ENCODE data around the gene PCBD1. TPM values are rescaled to one million over a fixed set of nuclear protein-coding genes. Genes with fewer than 3 reads are reported as not detected.

The PCBD1 gene
- total RNA-seq: 100 to 1,000 TPM; 102 to 141 (median 134) TPM
- polyA plus RNA-seq: 216 TPM
- long read RNA-seq, donor 1, transcript PCBD1-201 (4 exons, 1,006 nt): major isoform, 61 of 72 reads
- long read RNA-seq, donor 1, partial matches to known transcripts: 5 of 72 reads
- long read RNA-seq, donor 1, other reads (novel, unspliced or antisense): 5 of 72 reads
- long read RNA-seq, donor 2, transcript PCBD1-201 (4 exons, 1,006 nt): major isoform, 97 of 113 reads
- long read RNA-seq, donor 2, partial matches to known transcripts: 6 of 113 reads
- long read RNA-seq, donor 2, other reads (novel, unspliced or antisense): 8 of 113 reads
- long read RNA-seq, donor 3, transcript PCBD1-201 (4 exons, 1,006 nt): major isoform, 46 of 56 reads
- long read RNA-seq, donor 3, partial matches to known transcripts: 3 of 56 reads
- long read RNA-seq, donor 3, other reads (novel, unspliced or antisense): 7 of 56 reads
- long read RNA-seq, donor 4, transcript PCBD1-201 (4 exons, 1,006 nt): major isoform, 68 of 81 reads
- long read RNA-seq, donor 4, partial matches to known transcripts: 2 of 81 reads
- long read RNA-seq, donor 4, other reads (novel, unspliced or antisense): 9 of 81 reads

DNA sequence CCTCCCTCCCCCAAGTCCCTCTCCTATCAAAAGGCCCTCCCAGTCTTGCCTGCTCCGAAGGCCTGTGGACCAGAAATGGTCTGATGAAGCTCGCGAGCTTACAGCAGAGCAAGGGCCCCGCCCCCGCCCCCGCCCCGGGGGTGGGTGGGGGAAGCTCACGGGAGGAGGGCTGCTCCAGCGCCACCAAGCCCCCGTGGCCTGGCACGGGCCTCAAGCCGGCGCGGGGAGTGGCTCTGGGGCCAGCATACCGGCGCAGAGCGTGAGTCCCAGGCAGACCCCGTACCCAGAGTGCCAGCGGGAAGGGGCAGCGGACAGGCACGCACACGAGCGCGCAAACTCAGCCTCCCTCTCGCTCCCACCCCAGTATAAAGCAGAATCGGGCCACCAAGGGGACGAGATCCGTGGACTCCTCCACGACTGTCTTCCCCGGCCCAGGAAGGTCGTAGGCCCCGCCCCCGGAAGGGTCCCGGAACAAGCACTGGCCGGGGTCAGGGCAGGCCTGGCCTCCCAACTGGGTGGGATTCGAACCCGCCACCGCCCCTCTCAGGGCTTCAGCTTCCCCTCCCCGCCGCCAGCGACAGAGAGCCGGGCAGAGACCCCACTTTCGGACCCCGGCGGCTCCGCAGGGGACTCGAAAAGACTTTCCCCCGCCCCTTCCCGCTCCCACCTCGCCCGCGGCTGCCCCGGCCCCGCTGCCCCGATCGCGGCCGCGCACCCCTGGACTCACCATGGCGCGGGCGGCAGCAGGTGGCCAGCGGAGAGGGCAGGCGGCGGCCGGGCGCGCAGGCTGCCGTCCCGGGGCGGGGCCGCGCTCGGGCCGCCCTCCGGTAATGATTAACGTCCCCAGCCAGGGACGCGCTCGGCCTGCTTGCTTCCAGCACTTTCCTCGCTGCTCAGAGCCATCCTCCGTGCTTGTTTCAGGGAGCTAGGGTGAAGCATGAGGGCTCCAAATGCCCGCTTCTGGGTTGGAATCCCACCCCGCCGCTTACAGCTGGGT, at the start of gene PCBD1:
Gene PCBD1, minus strand, starts transcription at position 762 of the 997 bp plus-strand sequence. Its CDS starts 32 bp downstream, at position 730.
- ATAC-seq (peak; percentile 90), DNase-seq (peak; percentile 84 to 94 (median 91))
- Histone ChIP-seq H3K9me3 (ENCODE audit: control insufficient read depth, low read length) (no peaks in the 10 kb centered on the region), H3K27me3 (ENCODE audit: control insufficient read depth, insufficient read depth) (no peaks in the 10 kb centered on the region), H3K27ac (ENCODE audit: low read length) (peak within 1 kb of the TSS; percentile 65), H3K4me1 (ENCODE audit: control insufficient read depth, insufficient read depth, low read length) (no peaks in the 10 kb centered on the region), H3K4me3 (ENCODE audit: low read length) (peak within 1 kb of the TSS; percentile 83)
- WGBS: under 1% methylated on average over 85 of the region's 85 CpGs
- intact Hi-C loops (cut with DNase I): no loop called here

DNA sequence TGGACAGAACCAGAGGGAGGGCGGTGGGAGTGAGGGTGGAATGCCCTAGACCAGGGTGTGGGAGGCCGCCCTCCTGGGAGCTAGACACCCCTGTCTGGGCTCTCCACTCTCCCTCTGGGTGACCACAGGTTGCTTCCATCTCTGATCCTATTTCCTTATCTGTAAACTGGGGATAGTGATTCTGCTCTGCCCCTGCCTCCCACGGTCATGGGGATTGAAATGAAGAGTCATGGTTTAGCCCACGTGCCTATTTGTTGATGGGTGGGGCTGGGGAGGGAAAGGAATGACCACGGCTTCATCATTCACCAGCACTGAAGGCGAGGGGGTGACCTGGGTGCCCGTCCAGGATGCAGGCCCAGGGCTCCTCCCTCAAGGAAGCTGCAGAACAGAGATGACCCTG, 49.3 kb upstream of the PCBD1 start:
- Histone ChIP-seq H3K4me1 (ENCODE audit: control insufficient read depth, insufficient read depth, low read length) (no peaks in the 10 kb centered on the region), H3K27me3 (ENCODE audit: control insufficient read depth, insufficient read depth) (no peaks in the 10 kb centered on the region), H3K27ac (ENCODE audit: low read length) (no peak overlapping the region), H3K9me3 (ENCODE audit: control insufficient read depth, low read length) (no peaks in the 10 kb centered on the region), H3K4me3 (ENCODE audit: low read length) (no peak overlapping the region)
- ATAC-seq (no peak), DNase-seq (no peak)
- intact Hi-C loops (cut with DNase I): loop anchor here in 2 of 4 donors (5.0 to 10.0 kb wide), 2 partner anchors 135 to 267 kb away; no protein-coding TSS in a partner anchor
- WGBS: 82% methylated on average over 7 of the region's 7 CpGs

- Histone ChIP-seq H3K4me1 (ENCODE audit: control insufficient read depth, insufficient read depth, low read length) (no peaks in the 10 kb centered on the region), H3K4me3 (ENCODE audit: low read length) (no peak overlapping the region), H3K27me3 (ENCODE audit: control insufficient read depth, insufficient read depth) (no peaks in the 10 kb centered on the region), H3K27ac (ENCODE audit: low read length) (no peak overlapping the region), H3K9me3 (ENCODE audit: control insufficient read depth, low read length) (no peaks in the 10 kb centered on the region)
- ATAC-seq: peak in 1 of 2 donors; percentile 14
- 50% methylated on average over 6 of the region's 6 CpGs for WGBS
- peak in 1 of 3 donors; percentile 60 for DNase-seq
- intact Hi-C loops (cut with DNase I): loop anchor here in 2 of 4 donors (5.0 to 10.0 kb wide), 2 partner anchors 136 to 269 kb away; no protein-coding TSS in a partner anchor
Observed at GRCh38 chr10:70936111-70936510, 47.7 kb upstream of the PCBD1 start.

DNA sequence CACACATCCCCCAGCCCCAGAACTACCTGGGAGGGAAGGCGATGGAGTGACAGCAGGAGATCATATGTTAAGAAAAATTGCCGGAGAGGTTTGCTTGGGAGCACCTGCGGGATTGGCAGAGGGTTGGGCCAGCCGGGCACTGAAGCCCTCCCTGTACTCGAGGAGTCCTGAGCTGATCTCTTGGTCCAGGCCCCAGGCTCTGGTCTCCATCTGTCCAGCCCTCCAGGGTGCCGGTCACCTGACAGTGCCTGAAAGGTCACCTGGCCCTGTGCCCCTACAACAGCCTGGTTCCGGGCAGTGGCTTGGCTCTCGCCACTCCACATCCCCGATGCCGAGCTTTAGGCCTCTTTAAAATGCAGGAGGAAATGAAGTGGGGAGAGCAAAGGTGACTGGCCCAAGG, 47.3 kb upstream of the PCBD1 start:
- 76% methylated on average over 10 of the region's 10 CpGs for WGBS
- DNase-seq: peak in 1 of 3 donors; percentile 25
- Histone ChIP-seq H3K4me3 (ENCODE audit: low read length) (no peak overlapping the region), H3K9me3 (ENCODE audit: control insufficient read depth, low read length) (no peaks in the 10 kb centered on the region), H3K27ac (ENCODE audit: low read length) (no peak overlapping the region), H3K4me1 (ENCODE audit: control insufficient read depth, insufficient read depth, low read length) (no peaks in the 10 kb centered on the region), H3K27me3 (ENCODE audit: control insufficient read depth, insufficient read depth) (no peaks in the 10 kb centered on the region)
- intact Hi-C loops (cut with DNase I): loop anchor here in 2 of 4 donors (5.0 to 10.0 kb wide), 2 partner anchors 137 to 269 kb away; no protein-coding TSS in a partner anchor
- no peak for ATAC-seq

GRCh38 chr10:70935125-70935625, 46.8 kb upstream of the PCBD1 start:
- H3K4me3 ChIP-seq (ENCODE audit: low read length): no peak overlapping the region
- DNase-seq (peak in 1 of 3 donors; percentile 27), ATAC-seq (no peak)
- H3K27me3 ChIP-seq (ENCODE audit: control insufficient read depth, insufficient read depth): no peaks in the 10 kb centered on the region
- no peaks in the 10 kb centered on the region for H3K4me1 ChIP-seq (ENCODE audit: control insufficient read depth, insufficient read depth, low read length)
- no peaks in the 10 kb centered on the region for H3K9me3 ChIP-seq (ENCODE audit: control insufficient read depth, low read length)
- intact Hi-C loops (cut with DNase I): loop anchor here in 2 of 4 donors (5.0 to 10.0 kb wide), 2 partner anchors 137 to 270 kb away; no protein-coding TSS in a partner anchor
- no peak overlapping the region for H3K27ac ChIP-seq (ENCODE audit: low read length)
- WGBS: 92% methylated on average over 11 of the region's 11 CpGs

GRCh38 chr10:70934701-70935100, 46.3 kb upstream of the PCBD1 start:
- Histone ChIP-seq H3K4me3 (ENCODE audit: low read length) (no peak overlapping the region), H3K4me1 (ENCODE audit: control insufficient read depth, insufficient read depth, low read length) (no peaks in the 10 kb centered on the region), H3K27ac (ENCODE audit: low read length) (no peak overlapping the region), H3K9me3 (ENCODE audit: control insufficient read depth, low read length) (no peaks in the 10 kb centered on the region), H3K27me3 (ENCODE audit: control insufficient read depth, insufficient read depth) (no peaks in the 10 kb centered on the region)
- DNase-seq (peak in 1 of 3 donors; percentile 25), ATAC-seq (no peak)
- intact Hi-C loops (cut with DNase I): loop anchor here in 2 of 4 donors (5.0 to 10.0 kb wide), 2 partner anchors 138 to 270 kb away; no protein-coding TSS in a partner anchor
- WGBS: 96% methylated on average over 1 of the region's 1 CpG

DNA sequence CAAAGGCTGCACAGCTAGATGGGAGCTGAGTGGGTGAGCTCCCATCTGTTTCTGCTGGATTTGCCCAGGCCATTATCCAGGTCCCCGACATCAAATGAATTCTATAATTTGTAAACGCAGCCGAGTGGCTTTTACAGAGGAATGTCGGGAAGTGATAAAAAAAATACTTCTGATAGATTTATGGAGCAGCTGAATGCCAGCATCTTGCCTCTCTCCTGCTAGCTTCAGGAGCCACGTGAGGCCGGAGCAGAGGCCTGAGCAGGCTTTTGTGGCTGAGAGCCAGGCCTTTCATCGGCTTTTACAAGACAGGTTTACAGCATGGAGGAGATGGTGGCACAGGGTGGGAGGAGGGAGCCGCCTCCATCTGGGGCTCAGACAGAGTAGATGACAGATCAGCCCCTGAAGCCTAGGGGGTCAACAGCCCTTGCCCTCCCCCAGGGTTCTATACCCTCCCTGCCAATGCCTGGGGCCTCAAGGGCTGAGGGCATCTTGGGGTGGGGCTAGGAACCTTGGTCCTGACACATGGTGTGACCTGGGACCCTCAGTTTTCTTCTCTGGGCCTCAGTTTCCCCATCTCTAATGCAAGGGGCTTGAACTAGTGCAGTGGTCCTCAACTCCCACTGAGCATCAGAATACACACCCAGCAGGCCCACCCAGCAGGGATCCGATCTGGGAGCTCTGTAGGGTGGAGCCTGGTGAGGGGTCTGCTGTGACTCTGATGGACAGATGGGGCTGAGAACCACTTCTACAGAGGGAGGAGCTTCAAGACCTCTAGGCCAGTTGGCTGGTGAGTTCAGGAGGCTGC, 44.2 kb upstream of the PCBD1 start:
- Histone ChIP-seq H3K4me3 (ENCODE audit: low read length) (no peak overlapping the region), H3K27me3 (ENCODE audit: control insufficient read depth, insufficient read depth) (no peaks in the 10 kb centered on the region), H3K27ac (ENCODE audit: low read length) (no peak overlapping the region), H3K4me1 (ENCODE audit: control insufficient read depth, insufficient read depth, low read length) (no peaks in the 10 kb centered on the region), H3K9me3 (ENCODE audit: control insufficient read depth, low read length) (no peaks in the 10 kb centered on the region)
- peak in 1 of 3 donors; percentile 41 for DNase-seq
- ATAC-seq: no peak
- WGBS: 49% methylated on average over 9 of the region's 9 CpGs
- intact Hi-C loops (cut with DNase I): loop anchor here in 1 of 4 donors (10.0 kb wide), 1 partner anchor 272 kb away; no protein-coding TSS in a partner anchor

- intact Hi-C loops (cut with DNase I): loop anchor here in 1 of 4 donors (10.0 kb wide), 1 partner anchor 274 kb away; no protein-coding TSS in a partner anchor
- Histone ChIP-seq H3K4me3 (ENCODE audit: low read length) (no peak overlapping the region), H3K27ac (ENCODE audit: low read length) (no peak overlapping the region), H3K4me1 (ENCODE audit: control insufficient read depth, insufficient read depth, low read length) (peaks cover 4% of the 10 kb centered on the region), H3K27me3 (ENCODE audit: control insufficient read depth, insufficient read depth) (no peaks in the 10 kb centered on the region), H3K9me3 (ENCODE audit: control insufficient read depth, low read length) (no peaks in the 10 kb centered on the region)
- DNase-seq (peak in 1 of 3 donors; percentile 32), ATAC-seq (no peak)
- WGBS: 76% methylated on average over 15 of the region's 15 CpGs
Observed at GRCh38 chr10:70931168-70931815, 42.9 kb upstream of the PCBD1 start.

- no peaks in the 10 kb centered on the region for H3K9me3 ChIP-seq (ENCODE audit: control insufficient read depth, low read length)
- H3K4me1 ChIP-seq (ENCODE audit: control insufficient read depth, insufficient read depth, low read length): peaks cover 4% of the 10 kb centered on the region
- DNase-seq (peak in 1 of 3 donors; percentile 16), ATAC-seq (no peak)
- H3K4me3 ChIP-seq (ENCODE audit: low read length): no peak overlapping the region
- intact Hi-C loops (cut with DNase I): loop anchor here in 1 of 4 donors (10.0 kb wide), 1 partner anchor 274 kb away; no protein-coding TSS in a partner anchor
- no peak overlapping the region for H3K27ac ChIP-seq (ENCODE audit: low read length)
- H3K27me3 ChIP-seq (ENCODE audit: control insufficient read depth, insufficient read depth): no peaks in the 10 kb centered on the region
- WGBS: 73% methylated on average over 17 of the region's 17 CpGs
Observed at GRCh38 chr10:70930263-70931000, 42.1 kb upstream of the PCBD1 start.

All from right cardiac atrium (tissue), 5 donors.